ENCODE results near the gene CACNA1G.

- TF ChIP-seq CTCF (IDR thresholded peaks at IDR 0.05) (no peak), ZFX (IDR thresholded peaks at IDR 0.05; ENCODE audit: borderline replicate concordance) (no peak)
Measured at GRCh38 chr17:50618941-50619340, 58.4 kb downstream of the CACNA1G start.

Measured in 22Rv1 (cell line).